Spleen (tissue), 7 donors: ENCODE results near the gene GNAI1.

ENCODE experiments used
- CTCF ChIP-seq, 11 experiments: fragments of 200-600 bp in 7 of 11; fragments of 450-650 bp in 4 of 11; sonication (generic) in 4 of 11; IDR thresholded peaks in 8 of 11; conservative IDR thresholded peaks in 3 of 11; 1 replicate in 7 of 11; 2 replicates in 4 of 11; pipeline versions ENCODE4 v1.4.0 to v1.8.0; 2016 to 2021; ENCODE audit warnings: antibody characterized with exemption in 11 of 11, inconsistent platforms in 4 of 11, mild to moderate bottlenecking in 1 of 11
- POLR2A ChIP-seq, 3 donors: fragments of 450-650 bp; IDR thresholded peaks; one replicate each; pipeline ENCODE4 v1.5.1; 2017; ENCODE audit warnings: antibody characterized with exemption in 3 of 3, mild to moderate bottlenecking in 1 of 3
- donor health status: DM: no; HTN: no; CAD: no; lungs with moderate emphysema.
- donor health status: DM: no; HTN: no; CAD: no.
- donor health status: DM: no; HTN: no; CAD: no.

- TF ChIP-seq CTCF (IDR thresholded peaks at IDR 0.05 in 8 of 11, conservative IDR thresholded peaks at IDR 0.05 in 3 of 11) (no peak), POLR2A (IDR thresholded peaks at IDR 0.05) (no peak)
Measured at GRCh38 chr7:80132594-80132993, 2.0 kb upstream of the GNAI1 start.
